Tongue (tissue), 2 donors: ENCODE measurements around the gene PDZD7. TPM values are rescaled to one million over a fixed set of nuclear protein-coding genes. Genes with fewer than 3 reads are reported as not detected.
"Not testable (repeated sequence)": the region's sequence is repeated elsewhere in the genome, so short reads cannot be mapped to it uniquely, and the experiment has no call there.

Experiments used
- DNase-seq: peaks from one replicate; pipeline ENCODE4 v3.0.0-alpha.2; 2015
- total RNA-seq: library from RNA; depleted of rRNA; stranded (reverse); fragments of >200 nt; gene quantifications from one replicate; pipeline ENCODE4 v1.2.3, GENCODE V29; 2014

The PDZD7 gene
- total RNA-seq, 1 donor from 2014 or later: not detected

DNA sequence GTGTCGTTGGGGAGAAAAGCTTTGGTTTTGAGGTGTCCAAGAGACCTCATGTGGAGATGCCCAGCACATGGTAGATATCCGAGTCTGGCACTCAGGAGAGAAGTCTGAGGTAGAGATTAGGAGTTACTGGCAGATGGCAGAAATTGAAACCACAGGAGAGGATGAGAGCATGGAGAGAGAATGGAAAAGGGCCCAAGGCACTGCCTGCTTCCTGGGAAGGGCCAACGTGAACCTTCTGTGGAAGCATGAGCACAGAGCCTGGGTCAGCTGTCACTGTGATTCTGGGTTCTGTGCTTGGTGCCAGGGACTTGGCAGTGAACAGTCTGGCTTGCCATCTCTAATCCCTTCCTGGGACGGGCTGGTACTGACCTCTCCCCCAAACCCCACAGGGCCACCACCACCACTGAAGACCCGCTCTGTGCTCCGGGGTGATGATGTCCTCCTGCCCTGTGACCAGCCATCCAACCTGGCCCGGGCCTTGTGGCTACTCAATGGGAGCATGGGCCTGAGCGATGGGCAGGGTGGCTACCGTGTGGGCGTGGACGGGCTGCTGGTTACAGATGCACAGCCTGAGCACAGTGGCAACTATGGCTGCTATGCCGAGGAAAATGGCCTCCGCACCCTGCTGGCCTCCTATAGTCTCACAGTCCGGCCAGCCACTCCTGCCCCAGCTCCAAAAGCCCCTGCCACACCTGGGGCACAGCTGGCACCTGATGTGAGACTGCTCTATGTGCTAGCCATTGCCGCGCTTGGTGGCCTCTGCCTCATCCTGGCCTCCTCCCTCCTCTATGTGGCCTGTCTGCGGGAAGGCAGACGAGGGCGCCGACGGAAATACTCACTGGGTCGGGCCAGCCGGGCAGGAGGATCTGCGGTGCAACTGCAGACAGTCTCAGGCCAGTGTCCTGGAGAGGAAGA lies 47.8 kb downstream of the PDZD7 start:
- no peak for DNase-seq

DNA sequence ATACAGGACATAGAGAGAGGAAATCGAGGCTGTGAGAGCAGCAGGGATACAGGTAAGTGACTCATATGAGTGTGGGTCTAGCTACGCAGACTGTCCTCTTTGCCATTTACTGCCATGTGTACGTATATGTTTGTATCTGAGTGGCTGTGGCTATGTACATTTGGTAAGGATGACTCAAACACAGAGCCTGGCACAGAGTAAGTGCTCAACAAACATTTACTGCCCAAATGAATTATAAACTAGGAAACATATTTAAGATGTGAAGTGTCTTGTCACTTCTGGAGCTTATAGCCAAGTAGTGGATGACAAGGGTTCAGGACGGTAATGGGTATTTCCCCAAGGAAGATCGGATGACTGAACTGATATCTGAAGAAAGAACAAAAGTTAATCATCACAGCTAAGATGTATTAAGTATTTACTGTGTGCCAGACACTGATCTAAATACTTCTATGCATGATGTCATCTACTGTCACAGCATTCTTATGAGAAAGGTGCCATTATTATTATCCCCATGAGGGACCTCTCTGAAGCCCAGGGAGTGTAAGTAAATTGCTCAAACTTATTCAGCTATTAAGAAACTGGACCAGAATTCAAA lies 49.7 kb downstream of the PDZD7 start:
- DNase-seq: no peak

DNA sequence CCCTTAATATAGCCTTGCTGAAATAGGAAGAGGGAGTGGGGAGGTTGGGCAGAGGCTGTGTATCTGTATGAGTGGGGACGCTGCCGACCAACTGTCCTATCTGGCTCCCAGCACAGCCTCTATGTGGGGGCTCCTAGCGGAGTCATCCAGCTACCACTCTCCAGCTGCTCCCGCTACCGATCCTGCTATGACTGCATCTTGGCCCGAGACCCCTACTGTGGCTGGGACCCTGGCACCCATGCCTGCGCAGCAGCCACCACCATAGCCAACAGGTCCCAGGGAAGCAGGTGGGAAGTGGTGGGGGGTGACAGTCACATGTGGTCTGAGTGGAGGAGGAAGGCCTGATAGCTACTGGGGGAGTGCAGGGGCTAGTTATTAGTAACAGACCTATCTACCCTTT lies 50.2 kb downstream of the PDZD7 start:
- DNase-seq: no peak

DNA sequence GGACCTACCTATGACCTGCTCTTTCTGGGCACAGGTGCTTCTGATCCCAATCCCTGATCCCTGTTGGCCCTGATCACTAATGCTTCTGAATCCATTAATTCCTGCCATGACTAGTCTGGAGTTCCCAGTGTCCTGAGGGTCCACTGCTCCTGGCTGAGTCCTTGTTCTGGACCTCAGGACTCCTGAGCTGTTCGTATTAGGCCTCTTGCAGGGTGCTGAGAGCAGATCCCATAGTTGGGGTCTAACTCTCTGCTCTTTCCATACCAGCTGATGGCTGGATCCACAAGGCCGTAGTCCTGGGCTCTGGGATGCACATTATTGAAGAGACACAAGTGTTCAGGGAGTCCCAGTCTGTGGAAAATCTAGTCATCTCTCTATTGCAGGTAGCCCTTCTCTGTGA lies 50.6 kb downstream of the PDZD7 start:
- no peak for DNase-seq

GRCh38 chr10:100979791-100980272 lies 51.1 kb downstream of the PDZD7 start:
- no peak for DNase-seq

DNA sequence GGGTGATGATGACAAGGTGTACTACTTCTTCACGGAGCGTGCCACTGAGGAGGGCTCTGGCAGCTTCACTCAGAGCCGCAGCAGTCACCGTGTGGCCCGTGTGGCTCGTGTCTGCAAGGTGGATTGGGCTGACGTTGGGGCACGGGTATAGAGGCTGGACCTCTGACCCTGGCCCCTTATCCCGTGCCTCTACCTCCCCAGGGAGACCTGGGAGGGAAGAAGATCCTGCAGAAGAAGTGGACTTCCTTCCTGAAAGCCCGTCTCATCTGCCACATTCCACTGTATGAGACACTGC lies 52.1 kb downstream of the PDZD7 start:
- no peak for DNase-seq

- DNase-seq: no peak
These were observed 52.6 kb downstream of the PDZD7 start for GRCh38 chr10:100978121-100978900.

DNA sequence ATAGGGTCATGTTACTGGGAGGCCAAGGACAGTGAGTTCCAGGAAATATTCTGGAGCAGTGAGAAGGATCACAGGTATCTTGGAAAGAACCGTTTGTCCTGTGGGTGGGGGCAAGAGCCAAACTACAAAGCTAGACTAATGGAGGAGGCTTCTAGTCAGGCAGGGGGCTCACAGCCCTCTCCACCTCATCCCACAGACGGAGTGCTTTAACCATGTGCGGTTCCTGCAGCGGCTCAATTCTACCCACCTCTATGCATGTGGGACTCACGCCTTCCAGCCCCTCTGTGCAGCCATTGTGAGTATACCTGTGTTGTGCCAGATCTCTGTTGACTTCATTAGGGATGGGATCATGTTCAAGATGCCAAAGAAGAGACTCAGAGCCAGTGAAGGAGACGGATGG lies 53.5 kb downstream of the PDZD7 start:
- no peak for DNase-seq

GRCh38 chr10:100976906-100977305 lies 54.0 kb downstream of the PDZD7 start:
- no peak for DNase-seq

DNA sequence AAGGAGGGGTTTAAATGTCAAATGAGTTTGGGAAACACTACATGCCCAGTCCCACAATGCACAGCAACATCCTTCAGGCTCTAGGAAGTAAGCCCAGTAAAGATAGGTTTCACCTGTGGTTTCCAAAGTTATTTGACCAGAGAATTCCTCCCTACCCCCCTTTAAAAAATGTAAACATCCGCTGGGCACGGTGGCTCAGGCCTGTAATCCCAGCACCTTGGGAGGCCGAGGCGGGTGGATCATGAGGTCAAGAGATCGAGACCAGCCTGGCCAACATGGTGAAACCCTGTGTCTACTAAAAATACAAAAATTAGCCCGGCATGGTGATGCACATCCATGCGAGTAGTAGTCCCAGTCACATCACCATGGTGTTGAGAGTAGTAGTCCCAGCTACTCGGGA lies 55.5 kb downstream of the PDZD7 start:
- DNase-seq: not testable (repeated sequence)

GRCh38 chr10:100972904-100973535 lies 57.9 kb downstream of the PDZD7 start:
- DNase-seq: no peak

DNA sequence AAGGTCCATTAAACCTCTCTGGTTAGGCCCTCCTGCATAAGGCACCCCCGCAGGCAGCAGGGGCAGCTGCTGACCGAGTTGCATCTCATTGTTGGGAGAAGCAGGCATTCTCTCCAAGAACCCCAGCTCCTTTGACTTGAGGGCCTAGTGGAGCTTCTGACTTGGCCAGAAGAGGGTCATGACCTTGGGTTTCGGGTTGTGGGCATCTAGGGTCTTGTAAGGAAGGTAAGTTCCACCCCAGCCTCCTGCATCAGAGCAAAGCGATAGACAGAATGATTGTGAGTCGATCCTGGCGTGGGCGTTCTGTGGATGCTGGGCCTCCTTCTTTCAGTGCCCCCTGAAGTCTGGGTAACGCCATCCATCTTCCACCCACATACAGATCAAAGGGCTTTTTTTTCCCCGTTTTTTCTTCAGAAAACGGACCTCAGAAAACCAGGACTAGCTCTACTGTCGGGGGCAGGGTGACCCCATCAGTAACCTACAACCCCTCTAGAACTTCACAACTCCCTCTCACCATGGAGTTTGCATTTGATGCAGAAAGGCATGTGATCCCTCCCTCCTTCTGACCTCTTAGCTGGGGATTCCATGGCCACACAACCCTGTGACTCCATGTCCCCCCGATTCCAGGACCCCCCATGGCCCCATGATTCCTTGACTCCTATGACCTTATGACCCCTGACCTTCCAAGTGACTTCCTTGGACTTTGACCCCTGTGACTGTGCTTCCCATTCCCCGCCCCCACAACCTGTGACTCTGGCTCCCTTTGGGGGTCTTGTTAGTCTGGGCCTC lies 58.6 kb downstream of the PDZD7 start:
- no peak for DNase-seq

DNA sequence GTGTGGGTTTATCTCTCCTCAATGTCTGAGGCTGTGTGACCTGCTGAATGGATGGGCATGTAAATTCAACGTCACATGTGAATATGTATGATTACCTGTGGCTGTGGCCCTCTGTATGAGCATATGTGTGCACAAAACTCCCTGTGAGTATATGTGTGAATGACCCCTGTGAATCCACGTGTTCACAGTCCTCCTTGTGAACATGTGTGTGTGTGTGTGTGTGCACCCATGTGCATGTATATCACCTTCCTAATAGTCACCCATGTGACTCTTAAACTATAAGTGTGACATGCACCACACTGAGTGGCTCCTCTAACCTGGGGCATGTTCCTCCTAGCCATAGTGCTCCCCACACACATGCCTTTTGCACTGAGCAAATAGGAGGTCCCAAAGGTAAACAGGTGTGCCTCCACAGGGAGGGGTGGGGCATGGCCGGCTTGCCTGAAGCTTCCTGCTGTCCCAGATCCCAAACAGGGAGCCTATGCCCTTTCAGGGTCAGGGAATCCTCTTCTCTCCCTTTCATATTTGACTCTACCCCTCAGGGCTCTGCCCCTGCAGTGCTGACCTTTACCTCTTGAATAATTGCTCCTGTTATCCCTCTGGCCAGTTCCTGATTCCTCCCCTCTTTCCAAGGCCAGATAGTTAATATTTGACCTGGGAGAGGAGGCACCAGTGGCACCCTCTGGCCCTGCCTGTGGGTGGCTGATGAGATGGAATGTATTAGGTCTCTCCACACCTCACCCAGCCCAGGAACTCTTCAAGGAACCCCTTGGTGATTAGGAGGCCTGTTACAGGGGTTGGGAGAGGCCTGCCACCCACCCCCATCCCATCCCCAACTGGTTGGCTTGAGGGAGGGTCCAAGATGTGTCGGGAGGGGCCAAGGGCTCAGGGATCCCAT lies 59.8 kb downstream of the PDZD7 start:
- DNase-seq: no peak

- DNase-seq: no peak
These were observed 60.6 kb downstream of the PDZD7 start for GRCh38 chr10:100970076-100970913.

DNA sequence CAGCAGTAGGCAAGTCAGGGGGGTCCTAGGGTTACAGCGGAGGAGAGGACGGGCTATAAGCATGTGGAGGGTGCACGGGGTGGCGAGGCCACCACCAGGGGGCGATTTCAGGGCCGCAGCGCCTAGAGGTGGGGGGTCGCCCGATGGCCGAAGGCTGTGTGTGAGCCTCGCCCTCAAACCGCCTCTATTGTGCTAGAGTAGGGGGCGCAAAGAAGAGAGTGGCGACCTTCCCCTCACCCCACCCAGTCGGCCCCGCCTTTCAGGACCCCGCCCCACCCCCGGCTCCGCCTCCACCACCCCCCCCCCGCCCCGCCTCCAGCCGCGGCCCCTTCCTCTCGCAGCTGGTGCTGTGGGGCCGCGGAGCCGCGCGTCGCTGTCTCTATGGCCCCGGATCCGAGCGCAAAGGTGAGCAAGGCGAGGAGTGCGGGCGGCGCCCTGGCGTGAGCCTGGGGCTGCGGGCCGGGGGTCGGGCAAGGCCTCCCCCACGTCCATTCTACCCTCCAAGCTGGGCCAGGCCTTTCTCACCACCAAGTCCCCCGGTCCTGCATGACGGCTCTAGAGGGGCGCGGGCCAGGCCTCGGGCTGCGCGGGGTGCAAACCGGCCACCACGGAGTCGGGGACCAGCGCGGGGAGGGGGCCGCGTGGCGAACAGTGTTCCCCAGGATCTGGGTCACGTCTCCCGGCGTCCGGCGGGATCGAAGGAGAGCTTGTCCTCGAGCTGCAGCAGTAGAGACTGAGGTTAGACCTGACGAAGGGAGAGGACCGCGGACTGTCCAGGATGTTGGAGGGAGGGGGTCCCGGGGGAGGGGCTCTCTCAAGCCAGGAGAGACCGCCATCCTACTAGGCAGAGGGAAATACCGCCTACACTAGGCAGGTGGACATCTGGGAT lies 61.5 kb downstream of the PDZD7 start, which contains the start of gene SEMA4G:
TSS of gene SEMA4G (plus strand) at position 318 of the 889 bp plus-strand sequence. CDS start 3,409 bp downstream, outside the sequence.
- peak; percentile 60 for DNase-seq

- DNase-seq: no peak
These were observed 62.1 kb downstream of the PDZD7 start for GRCh38 chr10:100968863-100969186.

DNA sequence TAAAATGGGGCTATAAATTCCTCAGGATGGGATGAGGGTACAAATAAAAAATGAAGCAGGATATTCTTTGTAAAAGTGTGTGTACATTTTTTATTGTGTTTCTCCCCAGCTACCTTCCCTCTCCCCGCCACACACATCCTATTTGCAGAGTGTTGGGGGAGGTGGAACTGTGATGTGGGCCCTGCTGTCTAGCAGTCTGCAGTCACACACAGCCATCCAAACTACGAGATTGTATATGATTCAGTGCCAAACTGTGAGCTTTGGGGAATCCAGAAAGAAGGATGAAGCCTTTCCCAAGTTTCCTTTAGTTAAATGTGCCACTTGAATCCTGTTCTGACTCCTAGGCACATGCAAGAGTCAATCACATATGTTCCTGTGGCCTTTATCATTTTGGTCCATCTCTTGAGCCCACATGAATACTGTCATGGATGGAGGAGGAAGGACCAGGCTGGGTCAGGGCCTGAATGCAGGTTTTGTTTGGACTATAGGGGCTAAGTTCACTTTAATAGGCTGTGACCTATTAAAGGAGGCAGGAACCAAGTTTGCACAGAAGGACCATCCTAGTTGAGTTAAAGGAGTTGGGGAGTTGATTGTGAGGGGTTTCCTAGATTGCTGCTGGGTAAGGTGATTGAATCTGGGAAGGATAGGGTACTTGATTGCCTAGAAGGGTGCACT lies 62.7 kb downstream of the PDZD7 start:
- DNase-seq: no peak

GRCh38 chr10:100967332-100967731 lies 63.6 kb downstream of the PDZD7 start:
- DNase-seq: no peak
